Cardiac fibroblast (primary cell): ENCODE results near the gene PRF1.

Source experiments
- DNase-seq, 2 donors: peaks; one replicate each; pipeline versions ENCODE4 v3.0.0 to v3.0.0-alpha.2; 2010; ENCODE audit warnings: low read depth in 2 of 2
- H3K4me3 ChIP-seq, 2 donors: replicated peaks in 1 of 2; 1 replicate in 1 of 2; 2 replicates in 1 of 2; pipeline ENCODE4 v1.5.1; 2011; ENCODE audit warnings: low read depth in 2 of 2, low read length in 2 of 2, mild to moderate bottlenecking in 2 of 2, moderate library complexity in 1 of 2
- CTCF ChIP-seq: IDR thresholded peaks from one replicate; pipeline ENCODE4 v1.5.1; 2011; ENCODE audit warnings: low read depth, mild to moderate bottlenecking, low read length, inconsistent platforms

The PRF1 gene

GRCh38 chr10:70558295-70558694, 44.2 kb downstream of the PRF1 start:
- no peak for TF ChIP-seq CTCF
- DNase-seq = no peak
- H3K4me3 ChIP-seq = no peak overlapping the region

- no peak for TF ChIP-seq CTCF
- DNase-seq = no peak
- no peak overlapping the region for H3K4me3 ChIP-seq
These were observed 44.7 kb downstream of the PRF1 start for GRCh38 chr10:70557876-70558275.

GRCh38 chr10:70557086-70557845, 45.3 kb downstream of the PRF1 start:
- DNase-seq = no peak
- H3K4me3 ChIP-seq = no peak overlapping the region
- no peak for TF ChIP-seq CTCF

GRCh38 chr10:70555371-70555770, 47.2 kb downstream of the PRF1 start:
- TF ChIP-seq CTCF = no peak
- H3K4me3 ChIP-seq = no peak overlapping the region
- no peak for DNase-seq

- DNase-seq = no peak
- no peak overlapping the region for H3K4me3 ChIP-seq
- no peak for TF ChIP-seq CTCF
These were observed 50.0 kb downstream of the PRF1 start for GRCh38 chr10:70552586-70552985.

GRCh38 chr10:70551971-70552422, 50.5 kb downstream of the PRF1 start:
- peak; percentile 94 to 96 for DNase-seq
- H3K4me3 ChIP-seq = no peak overlapping the region
- TF ChIP-seq CTCF = no peak

- TF ChIP-seq CTCF = no peak
- H3K4me3 ChIP-seq = no peak overlapping the region
- peak in 1 of 2 donors; percentile 14 for DNase-seq
These were observed 51.1 kb downstream of the PRF1 start for GRCh38 chr10:70551466-70551865.
